Right lobe of liver (tissue), 6 donors: ENCODE results near the gene COL4A3. TPM values are rescaled to one million over a fixed set of nuclear protein-coding genes. Genes with fewer than 3 reads are reported as not detected.

Experiments
- ATAC-seq, 4 donors: fragments of 200-7000 bp; cut with Tn5 transposase; one replicate each; pipeline ENCODE4 v1.9.1; 2020; ENCODE audit warnings: mild to moderate bottlenecking in 4 of 4, moderate library complexity in 4 of 4
- DNase-seq, 3 donors: peaks; one replicate each; pipeline ENCODE4 v3.0.0-alpha.2; 2020
- H3K27ac ChIP-seq, 3 donors: fragments of 200-600 bp; one replicate each; pipeline ENCODE4 v1.8.0; 2022
- H3K27me3 ChIP-seq, 2 donors: fragments of 200-600 bp; one replicate each; pipeline ENCODE4 v1.8.0; 2022
- H3K36me3 ChIP-seq, 4 donors: fragments of 200-600 bp; sonication (generic) in 1 of 4; one replicate each; pipeline versions ENCODE4 v1.5.1 to v1.8.0; 2017 to 2022; ENCODE audit warnings: control low read depth in 1 of 4
- H3K4me1 ChIP-seq, 4 donors: fragments of 200-600 bp; sonication (generic) in 1 of 4; one replicate each; pipeline versions ENCODE4 v1.5.1 to v1.8.0; 2017 to 2022; ENCODE audit warnings: control low read depth in 1 of 4
- H3K4me3 ChIP-seq, 3 donors: fragments of 200-600 bp; one replicate each; pipeline ENCODE4 v1.8.0; 2022
- H3K9me3 ChIP-seq, 4 donors: fragments of 200-600 bp; sonication (generic) in 1 of 4; one replicate each; pipeline versions ENCODE4 v1.5.1 to v1.8.0; 2017 to 2022; ENCODE audit warnings: control low read depth in 1 of 4
- CTCF ChIP-seq, 4 donors: fragments of 200-600 bp in 3 of 4; fragments of 450-650 bp in 1 of 4; IDR thresholded peaks; one replicate each; pipeline versions ENCODE4 v1.5.1 to v1.8.0; 2016 to 2022; ENCODE audit warnings: antibody characterized with exemption in 4 of 4, mild to moderate bottlenecking in 2 of 4
- POLR2A ChIP-seq: fragments of 450-650 bp; IDR thresholded peaks from one replicate; pipeline ENCODE4 v1.6.1; 2017; ENCODE audit warnings: antibody characterized with exemption, mild to moderate bottlenecking
- WGBS: methylation state at CpG from one replicate; pipeline ENCODE4 v1.1.6; 2018; ENCODE audit warnings: low coverage, low lambda C conversion rate; ENCODE audit not compliant: insufficient coverage; ENCODE audit errors: missing lambda C conversion rate; 5-methylcytosine and 5-hydroxymethylcytosine counted together
- intact Hi-C, 2 donors: fragments of 100-400 bp; cut with DNase I; formaldehyde crosslinking; loops; one replicate each; pipeline versions ENCODE4 v1.11.2 to v1.14.1; 2022
- total RNA-seq, 6 experiments: library from RNA; depleted of rRNA in 2 of 6; stranded (reverse); fragments of >200 nt in 2 of 6; fragmentation: NEBNext Ultra II Directional in 3 of 6; extraction: Animal tissue kit (Norgen Biotek cat#: 25700) in 3 of 6; gene quantifications; one replicate each; pipeline versions ENCODE4 v1.1.0 to v1.2.4, GENCODE V29; 2016 to 2023
- donor health status: DM: no; HTN: yes; CAD: no.
- donor health status: DM: no; HTN: no; CAD: no.
- donor health status: DM: no; HTN: no; CAD: no.
- donor health status: DM: no; HTN: yes; CAD: no.
- donor health status: DM: no; HTN: yes; CAD: no.

The COL4A3 gene
- total RNA-seq, 6 experiments from 2014 or later: 0.12 to 1.6 (median 0.73) TPM

- 70% methylated on average over 4 of the region's 4 CpGs for WGBS
- no peaks in the 10 kb centered on the region for H3K36me3 ChIP-seq
- intact Hi-C loops: no loop called here
- no peaks in the 10 kb centered on the region for H3K9me3 ChIP-seq
- no peak for DNase-seq
- no peak overlapping the region for H3K27ac ChIP-seq
- ATAC-seq: no peak
- H3K4me1 ChIP-seq: no peaks in the 10 kb centered on the region
- H3K27me3 ChIP-seq: no peaks in the 10 kb centered on the region
- TF ChIP-seq POLR2A: no peak
- TF ChIP-seq CTCF (IDR thresholded peaks at IDR 0.05): no peak
- H3K4me3 ChIP-seq: no peak overlapping the region
Measured at GRCh38 chr2:227310756-227311110, 146.3 kb downstream of the COL4A3 start.

- Histone ChIP-seq H3K36me3 (no peaks in the 10 kb centered on the region), H3K27ac (no peak overlapping the region), H3K4me1 (no peaks in the 10 kb centered on the region), H3K9me3 (no peaks in the 10 kb centered on the region), H3K27me3 (no peaks in the 10 kb centered on the region), H3K4me3 (no peak overlapping the region)
- no peak for TF ChIP-seq POLR2A
- TF ChIP-seq CTCF (IDR thresholded peaks at IDR 0.05): no peak
- no peak for ATAC-seq
- no peak for DNase-seq
- WGBS: 95% methylated on average over 5 of the region's 5 CpGs
- intact Hi-C loops: no loop called here
Measured at GRCh38 chr2:227311861-227312506, 147.6 kb downstream of the COL4A3 start.

GRCh38 chr2:227312579-227312978 is 148.2 kb downstream of the COL4A3 start:
- WGBS: 50% methylated on average over 2 of the region's 2 CpGs
- H3K27ac ChIP-seq: no peak overlapping the region
- intact Hi-C loops: no loop called here
- TF ChIP-seq POLR2A (no peak), CTCF (IDR thresholded peaks at IDR 0.05) (no peak)
- DNase-seq: no peak
- H3K36me3 ChIP-seq: no peaks in the 10 kb centered on the region
- H3K4me1 ChIP-seq: no peaks in the 10 kb centered on the region
- H3K9me3 ChIP-seq: no peaks in the 10 kb centered on the region
- ATAC-seq: no peak
- H3K27me3 ChIP-seq: no peaks in the 10 kb centered on the region
- H3K4me3 ChIP-seq: no peak overlapping the region

GRCh38 chr2:227313310-227313709 is 148.9 kb downstream of the COL4A3 start:
- ATAC-seq: no peak

More at GRCh38 chr2:227313310-227313709, 148.9 kb downstream of the COL4A3 start:
- 73% methylated on average over 1 of the region's 1 CpG for WGBS
- intact Hi-C loops: no loop called here
- no peak overlapping the region for H3K27ac ChIP-seq
- no peaks in the 10 kb centered on the region for H3K36me3 ChIP-seq
- DNase-seq: no peak
- no peak for TF ChIP-seq CTCF (IDR thresholded peaks at IDR 0.05)
- TF ChIP-seq POLR2A: no peak
- H3K4me1 ChIP-seq: no peaks in the 10 kb centered on the region
- H3K27me3 ChIP-seq: no peaks in the 10 kb centered on the region
- no peaks in the 10 kb centered on the region for H3K9me3 ChIP-seq
- no peak overlapping the region for H3K4me3 ChIP-seq
